CD4-positive, alpha-beta T cell treated with Interleukin-4 for 4 hours (primary cell): ENCODE data around the gene EBP.

Experiments used
- DNase-seq: peaks from one replicate; pipeline ENCODE4 v3.0.0-alpha.2; 2020

The EBP gene

GRCh38 chrX:48521353-48522243, at the start of gene EBP:
Gene EBP (plus strand): TSS chrX:48521808. CDS start chrX:48523772, 1,964 bp downstream.
- DNase-seq, result peak; percentile 96

GRCh38 chrX:48472225-48472624, 49.4 kb upstream of the EBP start:
- no peak for DNase-seq

GRCh38 chrX:48472851-48473703, 48.5 kb upstream of the EBP start:
- no peak for DNase-seq

- DNase-seq, result no peak
Measured at GRCh38 chrX:48473704-48473990, 48.0 kb upstream of the EBP start.

GRCh38 chrX:48474127-48474526, 47.5 kb upstream of the EBP start:
- DNase-seq, result no peak

- DNase-seq, result no peak
Measured at GRCh38 chrX:48474581-48474980, 47.0 kb upstream of the EBP start.

- DNase-seq, result no peak
Measured at GRCh38 chrX:48475296-48475695, 46.3 kb upstream of the EBP start.

GRCh38 chrX:48475774-48476577, 45.6 kb upstream of the EBP start, which contains the start of gene FTSJ1:
Gene FTSJ1 (plus strand): TSS chrX:48476199. CDS start chrX:48478048, 1,849 bp downstream.
- DNase-seq, result peak; percentile 95

- no peak for DNase-seq
Measured at GRCh38 chrX:48476919-48477318, 44.7 kb upstream of the EBP start.

- no peak for DNase-seq
Measured at GRCh38 chrX:48477960-48478755, 43.5 kb upstream of the EBP start.

GRCh38 chrX:48478806-48479205, 42.8 kb upstream of the EBP start:
- no peak for DNase-seq

- DNase-seq, result no peak
Measured at GRCh38 chrX:48480142-48480541, 41.5 kb upstream of the EBP start.

- no peak for DNase-seq
Measured at GRCh38 chrX:48480583-48480982, 41.0 kb upstream of the EBP start.

GRCh38 chrX:48482526-48482925, 39.1 kb upstream of the EBP start:
- no peak for DNase-seq

- DNase-seq, result no peak
Measured at GRCh38 chrX:48487362-48487798, 34.2 kb upstream of the EBP start.

GRCh38 chrX:48488034-48488433, 33.6 kb upstream of the EBP start:
- DNase-seq, result no peak

- no peak for DNase-seq
Measured at GRCh38 chrX:48489296-48489695, 32.3 kb upstream of the EBP start.

GRCh38 chrX:48489892-48490291, 31.7 kb upstream of the EBP start:
- no peak for DNase-seq

GRCh38 chrX:48490661-48491060, 30.9 kb upstream of the EBP start:
- DNase-seq, result no peak

- no peak for DNase-seq
Measured at GRCh38 chrX:48491809-48492208, 29.8 kb upstream of the EBP start.

GRCh38 chrX:48492293-48492910, 29.2 kb upstream of the EBP start:
- DNase-seq, result no peak

GRCh38 chrX:48493890-48494364, 27.7 kb upstream of the EBP start:
- DNase-seq, result no peak
